ENCODE data around the gene TIGD1.

Gene TIGD1

DNA sequence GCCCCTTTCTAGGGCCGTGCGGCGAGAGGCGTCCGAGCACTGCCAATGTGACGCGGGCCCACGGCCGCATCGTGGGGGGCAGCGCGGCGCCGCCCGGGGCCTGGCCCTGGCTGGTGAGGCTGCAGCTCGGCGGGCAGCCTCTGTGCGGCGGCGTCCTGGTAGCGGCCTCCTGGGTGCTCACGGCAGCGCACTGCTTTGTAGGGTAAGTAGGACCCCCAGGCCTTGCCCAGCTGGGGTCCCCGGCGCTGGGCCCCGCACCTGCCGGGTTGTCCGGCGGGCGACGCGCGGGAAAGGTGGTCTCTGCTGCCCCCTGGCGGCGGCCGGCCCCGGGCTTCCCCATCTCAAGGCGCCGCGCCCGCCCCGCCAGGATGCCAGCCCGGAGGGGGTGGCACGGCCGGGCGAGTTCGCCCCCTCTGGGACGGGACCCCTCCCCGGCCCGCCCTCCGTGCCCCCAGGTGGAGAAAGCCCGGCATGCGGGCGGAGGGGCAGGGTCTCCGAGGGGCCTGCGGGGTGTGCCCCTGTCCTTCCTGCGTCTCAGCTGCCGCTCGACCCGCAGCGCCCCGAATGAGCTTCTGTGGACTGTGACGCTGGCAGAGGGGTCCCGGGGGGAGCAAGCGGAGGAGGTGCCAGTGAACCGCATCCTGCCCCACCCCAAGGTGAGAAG is 28.3 kb downstream of the TIGD1 start:
- peak; percentile 28 for DNase-seq

DNA sequence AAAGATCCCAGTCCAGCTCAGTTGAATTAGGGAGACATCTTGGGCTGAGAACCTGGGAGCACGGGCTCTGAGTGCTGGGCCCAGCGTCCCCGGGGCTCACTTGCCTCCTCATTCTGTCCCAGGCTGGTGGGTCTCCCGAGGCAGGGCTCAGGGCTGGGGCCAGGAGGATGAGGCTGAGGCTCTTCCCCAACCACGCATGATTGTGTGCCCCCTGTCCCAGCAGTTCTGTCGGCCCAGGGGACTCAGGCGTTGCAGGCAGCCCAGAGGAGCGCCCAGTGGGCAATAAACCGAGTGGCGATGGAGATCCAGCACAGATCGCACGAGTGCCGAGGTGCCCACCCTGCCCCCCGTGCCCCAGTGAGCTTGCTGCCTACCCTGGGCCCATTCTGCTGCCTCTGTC is 29.3 kb downstream of the TIGD1 start:
- DNase-seq, result no peak

DNA sequence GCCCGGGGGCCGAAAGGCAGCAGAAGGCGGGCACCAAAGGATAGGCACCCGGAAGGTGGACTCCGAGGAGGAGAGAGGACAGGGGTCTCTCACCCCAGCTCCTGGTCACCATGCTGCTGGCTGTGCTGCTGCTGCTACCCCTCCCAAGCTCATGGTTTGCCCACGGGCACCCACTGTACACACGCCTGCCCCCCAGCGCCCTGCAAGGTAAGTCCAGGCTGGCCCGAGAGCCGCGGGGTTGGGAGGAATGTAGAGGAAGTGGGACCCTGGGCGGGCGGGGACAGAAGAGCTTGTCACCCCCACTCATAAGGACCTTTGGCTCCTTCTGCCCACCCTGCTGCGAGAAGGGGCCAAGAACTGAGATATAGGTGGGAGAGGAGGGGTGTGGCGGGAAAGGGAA is 29.9 kb downstream of the TIGD1 start:
- DNase-seq, result no peak

DNA sequence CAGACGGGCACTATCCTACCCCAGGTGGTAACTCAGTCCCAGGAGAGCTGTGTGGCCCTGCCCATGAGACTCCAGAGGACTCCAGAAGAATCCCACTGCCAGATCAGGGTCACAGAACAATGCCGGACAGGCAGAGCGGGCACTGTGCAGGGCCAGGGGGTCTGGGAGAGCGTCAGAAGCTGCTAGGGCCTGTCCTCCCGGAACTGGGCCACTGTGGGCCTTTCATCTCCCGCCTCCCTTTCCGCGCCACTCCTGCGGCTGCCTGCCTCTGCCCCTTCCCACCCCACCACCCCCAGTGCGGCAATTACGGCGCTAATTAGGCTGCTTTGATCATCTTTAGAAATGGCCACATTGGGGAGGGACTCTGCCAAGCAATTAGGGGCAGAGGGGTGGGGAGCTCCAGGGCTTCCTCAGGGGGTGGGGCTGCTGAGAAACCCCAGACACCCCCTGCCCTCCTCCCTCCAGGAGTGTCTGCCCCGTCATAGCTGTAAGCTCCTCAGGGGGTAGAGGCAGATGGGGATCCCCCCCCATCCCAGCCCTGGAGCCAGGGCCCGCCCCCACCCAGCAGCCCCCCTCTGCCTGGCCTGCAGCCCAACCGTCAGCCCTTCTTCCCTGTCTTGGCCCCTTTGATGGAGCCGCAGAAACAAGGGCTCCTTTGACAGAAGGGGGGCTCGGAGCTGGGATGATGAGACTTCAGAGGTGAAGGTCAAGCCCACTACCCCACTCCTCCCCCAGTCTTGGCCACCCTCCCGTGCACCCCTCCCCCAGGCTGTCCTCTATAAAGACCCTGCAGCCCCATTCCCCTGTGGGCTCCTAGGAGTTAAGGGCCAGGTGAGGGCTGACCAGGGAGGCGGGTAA is 30.5 kb downstream of the TIGD1 start, which contains the start of gene PRSS56:
TSS of gene PRSS56 (plus strand) at position 808 of the 858 bp plus-strand sequence. CDS start 211 bp downstream, outside the sequence.
- DNase-seq, result no peak

DNA sequence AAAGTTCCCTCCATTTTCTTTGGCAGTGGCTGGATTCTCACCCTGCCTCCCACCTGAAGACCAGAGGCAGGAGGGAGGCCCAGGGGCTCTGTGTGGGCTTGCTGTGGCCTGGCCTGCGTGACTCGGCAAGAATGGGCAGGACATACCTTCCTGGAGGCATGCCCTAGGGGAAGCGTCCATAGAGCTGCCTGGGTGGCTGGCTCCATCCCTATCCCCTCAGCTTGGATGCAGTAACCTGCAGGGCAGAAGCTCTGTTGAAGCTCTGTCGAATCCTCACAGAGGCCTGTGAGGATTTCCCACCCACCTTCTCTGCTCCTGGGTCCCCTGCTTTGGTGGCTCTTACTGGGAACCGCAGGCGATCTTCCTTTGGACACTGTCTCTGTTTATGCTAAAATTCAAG is 31.5 kb downstream of the TIGD1 start:
- no peak for DNase-seq

DNA sequence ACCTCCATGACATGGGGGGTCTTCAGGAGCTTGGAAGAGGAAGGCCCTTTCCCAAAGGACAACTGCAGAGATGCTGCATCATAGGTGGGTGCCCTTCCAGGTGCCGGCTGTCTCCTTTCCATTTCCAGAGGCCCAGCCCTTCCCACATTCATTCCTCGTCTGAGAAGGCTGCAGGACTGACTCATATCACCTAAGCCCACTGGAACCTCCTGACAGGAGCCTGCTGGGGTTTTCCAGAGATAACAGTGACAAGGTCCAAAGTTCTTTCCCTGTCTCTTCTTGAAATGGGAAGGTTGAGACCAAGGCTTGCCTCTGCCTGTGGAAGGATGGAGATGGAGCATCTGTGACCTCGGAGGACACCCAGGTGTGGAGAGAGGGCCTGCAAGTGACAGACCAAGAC is 33.8 kb downstream of the TIGD1 start:
- DNase-seq, result no peak

DNA sequence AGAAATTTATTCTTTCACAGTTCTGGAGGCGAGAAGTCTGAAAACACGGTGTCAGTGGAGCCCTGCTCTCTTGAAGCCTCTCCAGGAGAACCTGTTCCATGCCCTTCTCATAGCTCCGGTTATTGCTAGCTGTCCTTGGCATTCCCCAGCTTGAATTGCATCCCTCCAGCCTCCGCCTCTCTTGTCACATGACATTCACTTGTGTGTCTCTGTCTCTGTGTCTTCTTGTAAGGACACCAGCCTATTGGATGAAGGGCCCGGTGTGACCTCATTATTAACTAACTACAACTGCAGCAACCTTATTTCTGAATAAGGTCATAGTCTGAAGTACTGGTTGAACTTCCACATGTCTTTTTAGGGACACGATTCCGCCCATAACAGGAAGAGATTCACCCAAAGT is 34.7 kb downstream of the TIGD1 start:
- no peak for DNase-seq

DNA sequence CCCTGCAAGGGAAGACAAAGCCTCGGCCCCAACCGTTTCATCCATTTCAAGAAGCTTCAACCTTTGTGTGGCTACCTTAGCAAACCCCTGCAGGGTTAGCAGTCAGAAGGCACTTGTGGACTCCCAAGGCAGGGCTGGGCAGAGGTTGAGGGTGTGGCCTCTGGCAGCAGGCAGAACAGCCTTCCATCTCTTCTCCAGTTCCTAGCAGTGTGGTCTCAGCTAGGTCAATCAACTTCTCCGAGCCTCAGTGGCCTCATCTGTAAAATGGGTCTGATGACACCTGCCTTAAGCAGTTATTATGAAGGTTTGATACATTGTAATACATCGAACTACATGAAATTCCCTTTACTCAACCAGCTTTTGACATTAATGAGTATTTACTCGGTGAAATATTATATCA is 37.0 kb downstream of the TIGD1 start:
- DNase-seq, result no peak

DNA sequence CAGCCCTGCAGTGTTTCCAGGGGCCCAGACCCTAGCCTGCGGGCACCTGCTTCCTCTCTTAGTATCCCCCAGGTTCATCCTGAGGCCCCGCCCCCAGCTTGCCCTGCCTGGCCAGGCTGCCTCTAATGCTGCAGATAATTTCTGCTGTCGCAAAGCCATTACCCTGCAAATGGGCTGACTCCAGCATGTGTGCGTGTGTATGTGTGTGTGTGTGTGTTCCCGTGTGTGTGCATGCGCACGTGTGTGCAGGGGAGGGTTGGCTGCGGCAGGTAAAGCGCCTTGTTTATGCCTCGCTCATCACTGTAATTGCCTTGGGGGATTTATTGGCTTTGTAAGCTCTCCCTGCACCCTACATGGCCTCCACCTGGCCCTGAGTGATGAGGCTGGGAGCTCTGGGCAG is 37.8 kb downstream of the TIGD1 start:
- no peak for DNase-seq

DNA sequence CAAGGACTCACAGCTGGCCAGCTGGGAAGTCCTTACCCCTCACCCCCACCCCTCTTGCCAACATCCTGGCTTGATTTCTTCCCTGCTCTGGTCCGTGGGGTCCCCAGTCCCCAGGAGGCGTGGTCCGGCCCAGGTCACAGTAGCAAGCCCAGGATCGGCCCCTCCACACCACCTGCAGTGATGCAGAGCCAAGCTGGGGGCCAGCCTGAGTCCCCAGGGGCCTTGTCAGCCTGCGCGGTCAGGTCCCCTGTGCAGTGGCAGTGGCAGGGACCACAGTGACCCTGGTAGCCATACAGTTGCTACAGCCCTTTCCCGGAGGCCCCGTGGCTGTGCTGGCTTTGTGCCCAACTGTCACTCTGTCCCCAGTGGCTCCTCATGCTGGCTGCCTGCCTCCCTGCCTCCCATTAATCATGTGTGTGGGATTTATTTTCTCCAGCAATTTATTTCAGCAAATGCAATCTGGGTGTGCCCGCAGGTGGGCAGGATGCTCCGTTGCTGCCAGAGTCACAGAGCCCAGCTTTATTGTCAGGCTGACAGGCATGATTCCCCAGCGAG is 38.9 kb downstream of the TIGD1 start:
- no peak for DNase-seq

DNA sequence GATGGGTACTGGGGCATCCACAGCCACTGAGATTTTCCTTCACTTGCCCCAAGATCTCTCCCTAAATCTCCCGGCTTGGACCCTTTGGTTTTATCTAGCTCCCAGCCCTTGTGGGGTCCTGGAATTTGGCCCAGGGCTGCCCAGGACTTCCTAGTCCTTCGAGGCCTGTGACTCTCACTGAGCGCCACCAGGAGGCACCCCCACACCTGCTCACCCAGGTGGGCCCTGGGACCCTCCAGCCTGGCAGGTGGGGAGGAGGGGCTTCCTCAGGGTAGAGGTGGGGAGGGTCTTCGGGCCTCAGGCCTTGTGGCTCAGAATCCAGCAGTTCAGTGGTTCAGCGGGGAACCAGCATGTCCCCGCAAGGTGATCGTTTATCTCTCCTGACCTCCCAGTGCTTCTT is 42.1 kb downstream of the TIGD1 start:
- no peak for DNase-seq

DNA sequence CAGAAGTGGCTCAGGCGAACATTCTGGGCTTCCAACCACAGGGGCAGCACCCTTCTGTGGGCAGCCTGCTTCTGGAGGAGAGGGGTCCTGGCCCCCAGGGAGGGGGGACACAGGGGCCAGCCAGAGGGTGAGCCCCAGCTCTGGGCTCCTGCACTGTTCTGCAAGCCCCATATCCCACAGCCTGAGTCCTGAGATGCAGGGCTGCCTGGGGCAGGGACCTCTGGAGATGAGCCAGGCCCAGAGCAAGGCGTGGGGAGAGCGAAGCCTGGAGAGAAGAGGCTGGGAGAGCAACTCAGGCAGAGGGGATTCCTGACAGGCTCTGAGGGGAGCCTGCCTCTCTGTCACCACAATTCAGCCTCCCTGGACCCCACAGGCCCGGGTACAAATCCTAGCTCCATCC is 43.6 kb downstream of the TIGD1 start:
- no peak for DNase-seq

DNA sequence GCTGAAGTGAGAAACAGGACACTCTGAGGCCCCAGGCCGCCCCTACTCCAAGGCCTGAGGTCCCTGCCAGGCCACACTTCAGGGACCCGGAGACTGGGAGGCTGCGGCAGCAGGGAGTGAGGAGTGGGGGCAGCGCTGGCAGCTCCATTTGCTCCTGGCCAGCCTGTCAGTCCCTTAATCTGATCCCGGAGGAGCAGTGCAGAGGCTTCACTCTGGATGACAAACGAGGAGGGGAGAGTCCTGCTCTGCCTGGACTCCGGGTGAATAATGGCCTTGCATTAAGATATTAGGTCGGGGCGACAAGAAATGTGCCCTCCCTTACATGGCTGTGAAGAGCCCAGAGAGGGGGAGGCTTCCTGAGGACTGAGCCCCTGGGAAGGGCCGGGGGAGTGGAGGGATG is 44.5 kb downstream of the TIGD1 start:
- DNase-seq, result no peak

DNA sequence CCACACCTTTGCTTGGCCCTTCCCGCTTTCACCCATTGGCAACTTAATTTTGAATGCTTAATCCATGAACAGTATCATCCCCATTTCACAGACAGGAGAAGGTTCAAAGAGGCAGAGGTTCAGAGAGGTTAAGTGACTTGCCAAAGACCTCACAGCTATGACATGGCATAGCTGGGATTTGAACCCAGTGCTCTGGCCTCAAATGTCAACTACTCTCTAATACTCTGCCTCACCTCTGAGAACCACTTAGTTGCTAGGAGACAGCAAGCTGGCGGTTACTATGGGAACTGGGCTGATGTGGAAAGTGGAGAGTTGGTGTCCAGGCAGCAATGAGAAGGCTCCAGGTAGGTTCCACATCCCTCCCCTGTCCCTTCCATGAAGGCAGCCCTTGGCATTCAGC is 45.9 kb downstream of the TIGD1 start:
- DNase-seq, result no peak

DNA sequence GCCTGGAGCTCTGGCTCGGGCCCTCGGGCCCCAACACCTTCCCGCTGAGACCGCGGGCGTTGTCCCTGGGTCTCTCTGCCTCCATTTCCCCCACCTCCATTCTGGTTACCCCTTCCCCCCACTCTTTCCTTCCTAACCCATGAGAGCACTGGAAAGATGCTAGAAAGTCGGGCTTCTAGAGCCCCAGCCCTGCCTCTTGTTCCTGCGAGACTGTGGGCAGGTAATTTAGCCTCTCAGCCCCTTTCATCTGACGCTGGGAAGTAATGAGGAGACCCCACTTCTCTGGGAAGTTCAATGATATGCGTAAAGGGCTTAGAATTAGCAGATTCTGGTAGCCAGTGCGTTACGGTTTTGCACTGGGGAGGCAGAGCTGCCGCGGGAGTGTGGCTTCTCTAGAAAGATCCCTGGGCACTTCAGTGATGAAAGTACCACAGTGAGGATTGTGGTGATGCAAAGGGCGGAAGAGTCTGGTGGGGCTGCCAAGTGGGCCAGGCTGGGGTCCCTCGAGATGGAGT is 46.5 kb downstream of the TIGD1 start:
- DNase-seq, result no peak

DNA sequence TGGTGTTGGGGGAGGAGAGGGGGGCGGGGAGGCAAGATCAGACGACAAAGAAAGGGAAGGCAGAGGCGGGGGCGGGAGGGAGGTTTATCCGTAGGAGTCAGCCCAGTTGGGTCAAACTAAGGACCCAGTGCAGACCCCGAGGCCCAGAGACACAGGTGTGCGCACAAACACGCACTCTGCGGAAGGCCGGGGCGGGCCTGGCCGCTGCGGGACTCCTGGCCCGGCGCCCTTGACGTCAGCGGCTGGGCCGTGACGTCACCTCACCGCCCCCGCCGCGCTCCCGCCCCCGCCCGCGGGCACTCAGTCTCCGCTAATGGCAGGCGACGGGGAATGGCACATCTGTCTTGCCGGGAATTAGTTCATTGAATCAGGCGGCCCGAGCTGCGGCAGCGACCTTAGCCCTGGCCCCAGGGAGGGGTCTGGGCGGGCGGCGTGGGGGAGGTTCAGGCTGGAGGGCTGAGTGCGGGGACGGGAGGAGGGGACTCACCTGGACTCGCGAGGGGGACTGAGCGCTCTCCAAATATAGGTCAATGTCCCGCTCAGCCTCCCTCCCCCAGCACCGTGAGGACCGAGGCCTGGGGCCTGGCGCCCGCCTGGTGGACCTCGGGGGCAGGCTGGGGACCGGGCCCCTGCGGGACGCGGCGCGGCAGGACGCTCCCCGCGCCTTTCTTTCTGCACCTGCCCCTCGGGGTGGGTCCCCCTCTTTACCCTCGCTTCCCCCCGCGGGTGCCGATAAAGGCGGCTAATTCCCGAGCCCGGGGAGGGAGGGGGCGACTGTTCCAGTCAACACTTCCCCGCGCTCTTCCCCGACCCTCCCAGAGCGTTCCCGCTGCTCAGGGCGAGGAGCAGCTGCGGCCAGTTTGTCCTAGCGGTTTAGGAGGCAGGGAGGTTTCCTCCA is 47.2 kb downstream of the TIGD1 start:
- DNase-seq, result peak; percentile 23

DNA sequence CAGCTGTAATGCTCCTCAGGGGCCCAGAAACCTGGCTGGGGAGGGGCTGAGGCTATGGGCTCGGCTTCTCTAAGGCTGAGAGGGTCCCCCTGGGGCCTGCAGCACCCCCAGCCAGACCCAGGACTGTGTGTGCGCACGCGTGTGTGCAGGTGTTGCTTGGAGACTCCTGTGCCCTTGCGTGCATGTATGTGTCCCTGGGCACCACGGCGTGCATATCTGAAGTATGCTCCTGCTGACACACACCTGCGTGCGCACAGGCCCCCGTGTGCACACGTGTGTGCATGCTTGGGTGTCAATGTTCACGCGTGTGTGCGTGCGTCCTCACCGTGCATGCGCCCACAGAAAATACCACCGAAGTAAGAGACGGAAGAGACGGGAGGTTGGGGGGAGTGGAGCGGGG is 47.8 kb downstream of the TIGD1 start:
- DNase-seq, result no peak

DNA sequence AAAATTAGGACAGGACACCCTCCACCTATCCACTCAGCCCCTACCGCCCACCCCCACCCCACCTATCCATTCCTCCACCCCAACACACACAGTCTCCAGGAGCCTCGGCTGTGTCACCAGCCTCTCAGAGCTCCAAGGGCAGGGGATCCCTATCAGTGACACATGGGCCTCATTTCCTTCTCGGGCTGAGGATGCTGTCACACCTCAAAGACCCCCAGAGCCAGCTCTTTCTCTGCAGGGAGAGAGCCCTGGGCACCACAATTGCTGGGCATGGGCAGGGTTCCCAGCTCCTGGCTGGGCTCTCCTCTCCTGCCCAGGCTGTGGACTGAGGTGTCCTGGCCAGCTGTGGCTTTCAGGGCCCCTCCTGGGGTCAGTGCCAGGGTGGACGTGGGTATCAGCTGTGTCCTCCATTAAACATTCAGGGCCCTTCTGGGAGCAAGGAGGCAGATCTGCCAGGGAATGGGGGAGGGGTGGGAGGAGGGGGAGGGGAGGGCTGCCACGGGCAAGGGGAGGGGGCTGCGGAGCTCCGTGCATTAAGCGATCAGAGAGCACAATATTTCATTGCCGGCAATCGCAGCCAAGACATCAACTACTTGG is 48.5 kb downstream of the TIGD1 start:
- no peak for DNase-seq

DNA sequence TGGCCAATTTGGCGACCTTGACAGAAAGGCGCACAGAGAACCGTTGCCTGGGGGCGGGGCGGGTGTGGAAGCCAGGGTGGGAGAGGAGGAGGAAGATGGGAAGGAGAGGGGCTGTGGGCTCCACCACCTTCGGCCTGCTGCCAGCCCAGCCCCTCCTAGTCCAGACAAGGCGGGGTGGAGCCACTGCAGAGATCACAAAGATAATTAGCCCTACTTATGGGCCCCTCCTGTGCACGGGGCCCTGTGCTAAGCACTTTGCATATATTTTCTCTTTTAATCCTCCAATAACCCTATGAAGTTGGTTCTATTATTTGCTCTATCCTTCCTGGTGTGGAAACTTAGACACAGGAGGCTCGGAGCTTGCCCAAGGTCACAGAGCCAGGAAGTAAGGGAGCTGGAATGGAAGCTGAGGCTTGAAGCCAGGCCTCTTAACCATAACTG is 49.0 kb downstream of the TIGD1 start:
- no peak for DNase-seq

DNA sequence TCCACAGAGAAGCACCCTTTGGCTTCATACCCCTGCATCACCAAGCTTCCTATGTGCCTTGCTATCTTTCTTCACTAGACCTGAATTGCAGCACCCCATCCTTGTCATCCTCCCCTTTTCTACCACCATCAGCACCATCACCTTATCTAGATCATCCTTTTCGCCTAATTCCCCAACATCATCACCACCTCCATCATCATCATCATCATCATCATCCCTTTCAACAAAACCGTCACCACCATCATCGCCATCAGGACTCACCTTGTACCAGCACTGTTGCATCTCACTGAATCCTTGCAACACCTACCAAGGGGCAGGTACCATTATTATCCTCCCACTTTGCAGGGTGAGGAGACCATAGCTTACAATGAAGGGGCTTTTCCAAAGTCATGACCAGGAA is 51.9 kb downstream of the TIGD1 start:
- DNase-seq, result no peak

Measured in inflammatory macrophage treated with lipopolysaccharide for 4 hours (primary cell).